Sciatic nerve (tissue), 1 donor: Measurements from ENCODE around the gene MYL10. TPM values are rescaled to one million over a fixed set of nuclear protein-coding genes. Genes with fewer than 3 reads are reported as not detected.

Experiments
- total RNA-seq: library from RNA; stranded (reverse); fragmentation: NEBNext Ultra II Directional; extraction: Animal tissue kit (Norgen Biotek cat#: 25700); gene quantifications from one replicate; pipeline ENCODE4 v1.2.1, GENCODE V29; 2021
- donor health status: DM: no; HTN: no; CAD: no.

MYL10 gene
- total RNA-seq, 1 donor from 2014 or later: not detected

Other genes with a start within 250 kb of the MYL10 start
- gene CUX1, start 188.3 kb upstream of the MYL10 start, total RNA-seq: 156 TPM